ENCODE data around the gene MRPS24. TPM values are rescaled to one million over a fixed set of nuclear protein-coding genes. Genes with fewer than 3 reads are reported as not detected.

The MRPS24 gene
- polyA plus RNA-seq, 1 donor (not counting 4 experiments of a cell fraction or from before 2014, with no cell fraction given): 104 TPM

DNA sequence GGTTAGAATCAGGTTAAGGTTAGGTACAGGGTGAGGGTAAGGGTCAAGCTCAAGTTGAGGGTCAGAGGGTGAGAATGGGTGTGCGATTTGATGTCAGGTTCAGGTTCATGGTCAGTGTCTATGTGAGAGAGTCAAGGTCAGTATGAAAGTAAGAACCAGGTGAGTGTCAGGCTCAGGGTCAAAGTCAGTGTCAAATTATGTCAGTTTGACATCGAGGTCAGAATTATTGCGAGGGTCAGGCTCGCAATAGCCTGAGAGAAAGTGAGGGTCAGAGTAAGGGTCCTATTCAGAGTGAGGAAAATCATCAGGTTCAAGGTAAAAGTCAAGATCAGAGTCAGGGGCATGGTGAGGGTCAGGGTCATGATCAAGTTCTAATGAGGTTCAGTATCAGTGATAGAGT is 13.0 kb downstream of the MRPS24 start:
- dilution Hi-C loops (cut with MboI; ENCODE audit: extremely low pct_ligation_motif_present, low sequenced_read_pairs): no loop called here
- DNase-seq (ENCODE audit: low read depth, low spot score): no peak

DNA sequence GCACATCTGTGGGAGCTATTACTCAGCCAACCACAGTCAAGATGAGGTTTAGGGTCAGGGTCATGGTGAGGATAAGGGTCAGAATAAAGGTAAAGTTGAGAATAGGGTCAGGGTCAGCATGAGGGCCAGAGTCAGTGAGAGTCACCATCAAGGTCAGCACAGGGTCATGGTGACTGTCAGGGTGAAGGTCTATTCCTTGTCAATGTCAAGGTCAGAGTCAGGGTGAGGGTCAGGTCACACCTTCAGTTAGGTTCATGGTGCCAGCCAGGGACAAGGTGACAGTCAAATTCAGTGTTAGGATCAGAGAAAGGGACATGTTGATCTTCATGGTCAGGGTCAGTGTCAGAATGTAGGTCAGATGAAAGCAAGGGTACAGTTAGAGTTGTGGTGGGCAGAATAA is 14.1 kb downstream of the MRPS24 start:
- Histone ChIP-seq H3K27ac (ENCODE audit: control insufficient read depth, insufficient read depth, low read length) (no peak overlapping the region), H4K20me1 (ENCODE audit: control insufficient read depth, extremely low read depth, insufficient read depth, low read length) (no peaks in the 10 kb centered on the region), H3K9ac (ENCODE audit: control insufficient read depth, extremely low read depth, insufficient read depth, low read length) (no peak overlapping the region), H3K4me1 (ENCODE audit: control insufficient read depth, extremely low read depth, insufficient read depth, low read length) (peaks cover 4% of the 10 kb centered on the region), H3K27me3 (ENCODE audit: control insufficient read depth, extremely low read depth, insufficient read depth, low read length) (peaks cover 9% of the 10 kb centered on the region), H3K4me2 (ENCODE audit: control insufficient read depth, extremely low read depth, insufficient read depth, low read depth, low read length) (no peak overlapping the region), H3K36me3 (ENCODE audit: control insufficient read depth in 2 of 2, extremely low read depth in 1 of 2, insufficient read depth in 2 of 2, low read length in 2 of 2) (no peaks in the 10 kb centered on the region), H3K9me1 (ENCODE audit: control insufficient read depth, extremely low read depth, insufficient read depth, low read length) (no peaks in the 10 kb centered on the region), H3K4me3 (ENCODE audit: control insufficient read depth in 2 of 3, extremely low read depth in 1 of 3, insufficient read depth in 2 of 3, low read depth in 1 of 3, low read length in 3 of 3) (no peak overlapping the region), H3K79me2 (ENCODE audit: control insufficient read depth, insufficient read depth, low read length) (no peaks in the 10 kb centered on the region), H2AFZ (ENCODE audit: control insufficient read depth, low read length) (no peak overlapping the region), H3K9me3 (ENCODE audit: control insufficient read depth, low read depth, low read length) (no peaks in the 10 kb centered on the region)
- DNase-seq (ENCODE audit: low read depth, low spot score): no peak
- TF ChIP-seq EZH2 (IDR thresholded peaks at IDR 0.05; ENCODE audit: low read length): no peak
- TF ChIP-seq, protein P1, sequence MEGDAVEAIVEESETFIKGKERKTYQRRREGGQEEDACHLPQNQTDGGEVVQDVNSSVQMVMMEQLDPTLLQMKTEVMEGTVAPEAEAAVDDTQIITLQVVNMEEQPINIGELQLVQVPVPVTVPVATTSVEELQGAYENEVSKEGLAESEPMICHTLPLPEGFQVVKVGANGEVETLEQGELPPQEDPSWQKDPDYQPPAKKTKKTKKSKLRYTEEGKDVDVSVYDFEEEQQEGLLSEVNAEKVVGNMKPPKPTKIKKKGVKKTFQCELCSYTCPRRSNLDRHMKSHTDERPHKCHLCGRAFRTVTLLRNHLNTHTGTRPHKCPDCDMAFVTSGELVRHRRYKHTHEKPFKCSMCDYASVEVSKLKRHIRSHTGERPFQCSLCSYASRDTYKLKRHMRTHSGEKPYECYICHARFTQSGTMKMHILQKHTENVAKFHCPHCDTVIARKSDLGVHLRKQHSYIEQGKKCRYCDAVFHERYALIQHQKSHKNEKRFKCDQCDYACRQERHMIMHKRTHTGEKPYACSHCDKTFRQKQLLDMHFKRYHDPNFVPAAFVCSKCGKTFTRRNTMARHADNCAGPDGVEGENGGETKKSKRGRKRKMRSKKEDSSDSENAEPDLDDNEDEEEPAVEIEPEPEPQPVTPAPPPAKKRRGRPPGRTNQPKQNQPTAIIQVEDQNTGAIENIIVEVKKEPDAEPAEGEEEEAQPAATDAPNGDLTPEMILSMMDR (optimal IDR thresholded peaks at IDR 0.05 in 1 of 3, IDR thresholded peaks at IDR 0.05 in 1 of 3, conservative IDR thresholded peaks at IDR 0.05 in 1 of 3; ENCODE audit: extremely low read depth in 1 of 3, insufficient read depth in 2 of 3, low read length in 3 of 3): no peak
- dilution Hi-C loops (cut with MboI; ENCODE audit: extremely low pct_ligation_motif_present, low sequenced_read_pairs): no loop called here
- no peak for FAIRE-seq

More for the DNA sequence above, 13.0 kb downstream of the MRPS24 start:
- Histone ChIP-seq H3K4me2 (ENCODE audit: control insufficient read depth, extremely low read depth, insufficient read depth, low read depth, low read length) (no peak overlapping the region), H2AFZ (ENCODE audit: control insufficient read depth, low read length) (no peak overlapping the region), H3K9ac (ENCODE audit: control insufficient read depth, extremely low read depth, insufficient read depth, low read length) (no peak overlapping the region), H3K36me3 (ENCODE audit: control insufficient read depth in 2 of 2, extremely low read depth in 1 of 2, insufficient read depth in 2 of 2, low read length in 2 of 2) (no peaks in the 10 kb centered on the region), H3K27me3 (ENCODE audit: control insufficient read depth, extremely low read depth, insufficient read depth, low read length) (peaks cover 1% of the 10 kb centered on the region), H3K4me1 (ENCODE audit: control insufficient read depth, extremely low read depth, insufficient read depth, low read length) (no peaks in the 10 kb centered on the region), H3K9me1 (ENCODE audit: control insufficient read depth, extremely low read depth, insufficient read depth, low read length) (no peaks in the 10 kb centered on the region), H3K4me3 (ENCODE audit: control insufficient read depth in 2 of 3, extremely low read depth in 1 of 3, insufficient read depth in 2 of 3, low read depth in 1 of 3, low read length in 3 of 3) (no peak overlapping the region), H3K79me2 (ENCODE audit: control insufficient read depth, insufficient read depth, low read length) (no peaks in the 10 kb centered on the region), H3K27ac (ENCODE audit: control insufficient read depth, insufficient read depth, low read length) (no peak overlapping the region), H4K20me1 (ENCODE audit: control insufficient read depth, extremely low read depth, insufficient read depth, low read length) (no peaks in the 10 kb centered on the region), H3K9me3 (ENCODE audit: control insufficient read depth, low read depth, low read length) (no peaks in the 10 kb centered on the region)
- TF ChIP-seq, protein P1 (optimal IDR thresholded peaks at IDR 0.05 in 1 of 3, IDR thresholded peaks at IDR 0.05 in 1 of 3, conservative IDR thresholded peaks at IDR 0.05 in 1 of 3; ENCODE audit: extremely low read depth in 1 of 3, insufficient read depth in 2 of 3, low read length in 3 of 3): no peak
- no peak for TF ChIP-seq EZH2 (IDR thresholded peaks at IDR 0.05; ENCODE audit: low read length)
- no peak for FAIRE-seq
